ENCODE results near the gene ZNF132. TPM values are rescaled to one million over a fixed set of nuclear protein-coding genes. Genes with fewer than 3 reads are reported as not detected.

ZNF132 gene
- total RNA-seq, 1 experiment from 2014 or later = not detected

DNA sequence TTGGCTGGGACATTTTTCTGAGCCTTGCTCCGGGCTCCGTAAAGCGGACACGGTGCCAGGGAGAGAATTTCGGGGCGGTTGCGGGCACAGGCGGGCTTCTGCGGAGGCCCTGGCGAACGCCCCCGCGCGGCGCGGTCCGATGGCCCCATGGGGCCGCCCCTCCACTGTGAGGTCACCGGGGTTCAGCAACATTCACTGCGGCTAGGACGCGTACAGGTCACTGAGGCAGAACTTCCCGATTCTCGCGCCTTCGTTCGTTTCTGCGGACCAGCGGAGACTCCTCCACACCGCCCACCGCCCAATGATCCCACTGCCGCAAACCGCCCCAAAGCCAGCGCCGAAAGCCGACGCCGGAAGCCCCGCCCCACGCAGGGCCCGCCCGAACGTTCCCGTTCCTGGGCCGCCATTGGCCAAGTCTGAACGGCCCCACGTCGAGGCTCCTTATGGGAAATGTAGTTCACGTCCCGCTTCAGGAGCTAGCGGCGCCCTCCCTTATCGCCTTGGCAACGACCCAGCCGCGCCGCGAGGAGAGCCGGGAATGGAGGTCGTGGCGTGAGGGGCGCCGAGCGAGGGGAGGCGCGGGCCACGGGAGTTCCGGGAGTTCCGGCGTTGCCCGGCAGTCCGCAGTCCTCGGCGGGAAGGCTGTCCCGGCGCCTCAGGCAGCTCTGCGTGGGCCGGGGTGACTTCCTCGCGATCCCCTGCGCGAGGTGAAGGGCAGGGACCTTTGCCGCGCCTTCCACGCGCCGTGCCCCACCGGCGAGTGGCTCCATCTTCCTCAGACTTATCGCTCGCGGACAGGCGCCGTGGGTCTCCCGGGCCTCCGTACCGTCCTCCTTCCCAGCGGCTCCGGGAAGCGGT, 31.6 kb downstream of the ZNF132 start, which contains the start of gene ZNF584 (continued):
- TF ChIP-seq, protein P1, sequence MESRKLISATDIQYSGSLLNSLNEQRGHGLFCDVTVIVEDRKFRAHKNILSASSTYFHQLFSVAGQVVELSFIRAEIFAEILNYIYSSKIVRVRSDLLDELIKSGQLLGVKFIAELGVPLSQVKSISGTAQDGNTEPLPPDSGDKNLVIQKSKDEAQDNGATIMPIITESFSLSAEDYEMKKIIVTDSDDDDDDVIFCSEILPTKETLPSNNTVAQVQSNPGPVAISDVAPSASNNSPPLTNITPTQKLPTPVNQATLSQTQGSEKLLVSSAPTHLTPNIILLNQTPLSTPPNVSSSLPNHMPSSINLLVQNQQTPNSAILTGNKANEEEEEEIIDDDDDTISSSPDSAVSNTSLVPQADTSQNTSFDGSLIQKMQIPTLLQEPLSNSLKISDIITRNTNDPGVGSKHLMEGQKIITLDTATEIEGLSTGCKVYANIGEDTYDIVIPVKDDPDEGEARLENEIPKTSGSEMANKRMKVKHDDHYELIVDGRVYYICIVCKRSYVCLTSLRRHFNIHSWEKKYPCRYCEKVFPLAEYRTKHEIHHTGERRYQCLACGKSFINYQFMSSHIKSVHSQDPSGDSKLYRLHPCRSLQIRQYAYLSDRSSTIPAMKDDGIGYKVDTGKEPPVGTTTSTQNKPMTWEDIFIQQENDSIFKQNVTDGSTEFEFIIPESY (IDR thresholded peaks at IDR 0.05; ENCODE audit: extremely low read depth, insufficient replicate concordance, low read length) = peak; percentile 7
- TF ChIP-seq ZFX (IDR thresholded peaks at IDR 0.05) = peak; percentile 25; the same call in 1 of the 2 replicates
- TF ChIP-seq EZH2phosphoT487 (IDR thresholded peaks at IDR 0.05; ENCODE audit: borderline replicate concordance) = no peak
- TF ChIP-seq, protein P2, sequence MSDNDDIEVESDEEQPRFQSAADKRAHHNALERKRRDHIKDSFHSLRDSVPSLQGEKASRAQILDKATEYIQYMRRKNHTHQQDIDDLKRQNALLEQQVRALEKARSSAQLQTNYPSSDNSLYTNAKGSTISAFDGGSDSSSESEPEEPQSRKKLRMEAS (IDR thresholded peaks at IDR 0.05) = peak; percentile 65; the same call in 1 of the 2 replicates
- TF ChIP-seq ZNF274 (IDR thresholded peaks at IDR 0.05; ENCODE audit: low read depth, low read length) = no peak
- peak; percentile 80 for TF ChIP-seq SIN3A (IDR thresholded peaks at IDR 0.05; ENCODE audit: low read depth)
- peak; percentile 19 for TF ChIP-seq TCF7L2 (IDR thresholded peaks at IDR 0.05; ENCODE audit: borderline replicate concordance, extremely low read depth, insufficient read depth, insufficient read length)
- peak; percentile 97 for TF ChIP-seq EGR1 (IDR thresholded peaks at IDR 0.05; ENCODE audit: low read depth)

DNA sequence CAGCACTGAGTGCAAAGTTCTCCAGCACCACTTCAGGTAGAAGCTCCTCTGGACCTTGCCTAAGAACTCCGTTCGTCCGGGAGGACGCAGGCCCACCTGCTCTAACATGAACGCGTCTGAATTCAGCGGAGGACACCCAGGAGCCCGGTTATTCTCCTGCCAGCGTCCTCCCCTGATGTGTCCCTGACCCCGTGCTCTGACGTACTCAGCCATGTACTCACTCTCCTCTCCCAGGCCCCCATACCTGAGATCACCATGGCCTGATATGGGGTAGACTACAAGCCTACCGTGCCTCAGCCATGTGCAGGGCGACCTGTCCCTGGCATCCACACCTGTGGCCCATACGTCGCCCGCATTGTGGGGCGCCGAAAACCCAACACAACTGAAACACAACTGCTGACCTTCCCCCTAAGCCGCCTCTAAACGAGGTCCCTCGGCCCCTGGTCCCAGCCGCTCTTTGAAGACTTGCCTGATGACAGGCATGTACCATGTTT, 32.2 kb downstream of the ZNF132 start:
- Histone ChIP-seq H3K9me3 (ENCODE audit: control insufficient read depth in 1 of 2, insufficient read depth in 1 of 2, low read depth in 1 of 2, low read length in 2 of 2) (no peaks in the 10 kb centered on the region), H3K27me3 (ENCODE audit: insufficient read depth, low read length) (no peaks in the 10 kb centered on the region), H3K9ac (ENCODE audit: low read length) (peak overlapping the region; percentile 86), H3K9me2 (ENCODE audit: insufficient read depth) (no peaks in the 10 kb centered on the region), H2AFZ (ENCODE audit: low read depth, low read length, poor library complexity, severe bottlenecking) (no peak overlapping the region), H3K4me1 (ENCODE audit: control insufficient read depth in 1 of 2, insufficient read depth in 2 of 2, low read length in 2 of 2) (peaks cover 16 to 30% of the 10 kb centered on the region in 2 experiments), H3K79me2 (ENCODE audit: insufficient read depth, low read length) (peaks cover 45% of the 10 kb centered on the region), H3K4me3 (replicated peaks in 1 of 2; ENCODE audit: low read depth in 1 of 2, low read length in 2 of 2) (peak overlapping the region; percentile 93 to 99), H3K36me3 (ENCODE audit: control insufficient read depth in 1 of 2, insufficient read depth in 2 of 2, low read length in 2 of 2) (no peaks in the 10 kb centered on the region), H3K4me2 (ENCODE audit: low read length) (peak overlapping the region; percentile 96), H3K27ac (ENCODE audit: low read depth, low read length) (peak overlapping the region; percentile 93), H4K20me1 (ENCODE audit: insufficient read depth) (no peaks in the 10 kb centered on the region)
- CTCF ChIA-PET = no interaction called here
- ATAC-seq (peak; percentile 37), DNase-seq (ENCODE audit: low read depth, low spot score) (no peak)
- intact Hi-C loops (cut with micrococcal nuclease) = loop anchor here (1.0 to 5.0 kb wide), 3 partner anchors 45 to 80 kb away; partner anchors contain the start of genes ZNF324B and ZSCAN22
- POLR2A ChIA-PET = interaction anchor here (1.0 kb wide), 2 partner anchors 31 to 112 kb away, joined by 4 to 5 read pairs; partner anchors contain the start of gene ZBTB45
- TF ChIP-seq ZFX (IDR thresholded peaks at IDR 0.05) = 0 out of 2 replicates have a peak, but pooled peaks have one; percentile 25
- TF ChIP-seq, protein P1 (IDR thresholded peaks at IDR 0.05; ENCODE audit: extremely low read depth, insufficient replicate concordance, low read length) = no peak
- TSS peak; percentile 91 for BruUV-seq (replicated peaks)
- RAD21 ChIA-PET (ENCODE audit: low non-redundant PET in 1 of 2, low total read pairs in 2 of 2, uncharacterized antibody in 2 of 2, unreplicated experiment in 2 of 2) = no interaction called here

All from HCT116 (cell line).